Measurements from ENCODE around the gene VPS13D.

Gene VPS13D

DNA sequence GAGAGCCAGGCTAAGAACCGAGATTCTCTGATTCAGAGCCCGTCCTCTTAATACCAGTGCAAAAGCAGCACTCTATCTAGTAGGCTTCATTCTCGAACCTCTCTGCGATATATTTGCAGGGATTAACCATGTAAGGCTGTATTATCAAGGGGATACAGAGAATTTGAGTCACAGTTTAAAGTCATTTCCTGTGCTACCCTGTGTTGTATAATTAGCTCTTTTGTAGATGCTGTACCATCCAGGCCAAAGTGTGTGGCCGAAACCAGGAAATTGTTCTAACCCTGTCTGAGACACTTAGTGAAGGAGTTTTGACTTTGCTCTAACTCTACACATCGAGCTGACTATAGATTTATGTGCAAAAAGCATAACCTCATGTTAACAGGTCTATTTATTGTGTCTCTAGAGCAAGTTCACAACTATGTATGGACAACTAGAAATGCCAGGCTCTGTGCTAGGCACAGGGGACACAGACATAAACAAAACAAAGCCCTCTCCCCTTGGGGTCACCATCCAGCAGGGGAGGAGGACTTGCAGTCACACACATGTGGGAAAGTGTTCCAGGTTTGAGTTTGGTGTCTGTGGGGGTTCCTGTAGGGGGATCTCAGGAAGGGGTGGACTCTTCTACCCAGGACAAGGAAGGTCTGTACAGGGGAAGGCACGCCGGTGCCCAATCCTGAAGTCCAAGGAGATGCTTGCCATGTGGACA, 206.0 kb downstream of the VPS13D start:
- in situ Hi-C loops (cut with MboI; ENCODE audit: low sequenced_read_pairs, unreplicated experiment): no loop called here
- DNase-seq (ENCODE audit: low spot score): peak; percentile 26
- TF ChIP-seq, protein P1, sequence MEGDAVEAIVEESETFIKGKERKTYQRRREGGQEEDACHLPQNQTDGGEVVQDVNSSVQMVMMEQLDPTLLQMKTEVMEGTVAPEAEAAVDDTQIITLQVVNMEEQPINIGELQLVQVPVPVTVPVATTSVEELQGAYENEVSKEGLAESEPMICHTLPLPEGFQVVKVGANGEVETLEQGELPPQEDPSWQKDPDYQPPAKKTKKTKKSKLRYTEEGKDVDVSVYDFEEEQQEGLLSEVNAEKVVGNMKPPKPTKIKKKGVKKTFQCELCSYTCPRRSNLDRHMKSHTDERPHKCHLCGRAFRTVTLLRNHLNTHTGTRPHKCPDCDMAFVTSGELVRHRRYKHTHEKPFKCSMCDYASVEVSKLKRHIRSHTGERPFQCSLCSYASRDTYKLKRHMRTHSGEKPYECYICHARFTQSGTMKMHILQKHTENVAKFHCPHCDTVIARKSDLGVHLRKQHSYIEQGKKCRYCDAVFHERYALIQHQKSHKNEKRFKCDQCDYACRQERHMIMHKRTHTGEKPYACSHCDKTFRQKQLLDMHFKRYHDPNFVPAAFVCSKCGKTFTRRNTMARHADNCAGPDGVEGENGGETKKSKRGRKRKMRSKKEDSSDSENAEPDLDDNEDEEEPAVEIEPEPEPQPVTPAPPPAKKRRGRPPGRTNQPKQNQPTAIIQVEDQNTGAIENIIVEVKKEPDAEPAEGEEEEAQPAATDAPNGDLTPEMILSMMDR (IDR thresholded peaks at IDR 0.05; ENCODE audit: borderline replicate concordance, control extremely low read depth, extremely low read depth, insufficient read depth, missing control alignments): no peak

DNA sequence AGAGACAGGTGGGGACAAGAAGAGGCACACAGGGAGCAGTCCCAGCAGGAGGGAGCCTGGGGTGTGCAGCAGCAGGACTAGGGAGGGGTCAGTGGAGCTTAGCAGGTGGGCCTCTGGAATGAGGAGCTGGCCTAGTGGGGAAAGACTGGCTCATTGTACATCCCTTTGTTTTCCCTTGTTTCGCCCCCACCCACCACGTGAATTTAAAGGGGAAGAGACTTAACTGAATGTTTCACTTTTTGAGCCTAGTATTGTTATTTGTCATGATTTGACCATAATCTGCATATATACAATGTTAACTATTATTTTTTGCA, 206.5 kb downstream of the VPS13D start:
- in situ Hi-C loops (cut with MboI; ENCODE audit: low sequenced_read_pairs, unreplicated experiment): no loop called here
- TF ChIP-seq, protein P1 (IDR thresholded peaks at IDR 0.05; ENCODE audit: borderline replicate concordance, control extremely low read depth, extremely low read depth, insufficient read depth, missing control alignments): no peak
- no peak for DNase-seq (ENCODE audit: low spot score)

DNA sequence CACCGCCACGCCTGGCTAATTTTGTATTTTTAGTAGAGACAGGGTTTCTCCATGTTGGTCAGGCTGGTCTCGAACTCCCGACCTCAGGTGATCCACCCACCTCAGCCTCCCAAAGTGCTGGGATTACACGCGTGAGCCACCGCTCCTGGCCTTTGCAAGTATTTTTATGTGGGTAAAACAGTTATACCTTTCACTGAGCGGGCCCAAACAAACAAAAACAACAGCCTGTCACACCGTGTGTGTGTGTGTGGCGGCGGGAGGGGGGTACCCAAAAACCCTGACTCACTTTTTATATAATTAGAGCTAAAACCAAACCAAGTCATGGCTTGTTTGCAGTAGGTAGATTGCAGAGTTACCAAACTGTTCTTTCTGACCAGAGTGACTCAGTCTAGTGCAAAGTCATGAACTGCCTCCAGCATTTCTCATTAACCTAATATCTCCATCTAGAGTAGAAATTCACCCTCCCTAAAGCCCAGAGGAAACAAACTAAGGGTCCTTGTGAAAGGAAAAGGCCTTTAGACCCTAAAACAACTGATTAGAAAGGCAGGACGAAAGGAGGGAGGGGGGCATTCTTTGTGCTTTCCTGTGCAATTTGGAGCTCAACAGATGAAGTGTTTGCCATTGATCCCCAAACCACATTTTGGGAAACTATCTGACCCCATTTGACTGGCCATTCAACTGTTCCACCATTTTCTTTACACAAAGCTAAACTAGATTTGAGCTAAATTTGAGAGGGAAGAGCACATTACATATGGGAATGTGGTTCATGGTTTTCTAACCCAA, 207.2 kb downstream of the VPS13D start:
- DNase-seq (ENCODE audit: low spot score): no peak
- TF ChIP-seq, protein P1 (IDR thresholded peaks at IDR 0.05; ENCODE audit: borderline replicate concordance, control extremely low read depth, extremely low read depth, insufficient read depth, missing control alignments): no peak
- in situ Hi-C loops (cut with MboI; ENCODE audit: low sequenced_read_pairs, unreplicated experiment): no loop called here

DNA sequence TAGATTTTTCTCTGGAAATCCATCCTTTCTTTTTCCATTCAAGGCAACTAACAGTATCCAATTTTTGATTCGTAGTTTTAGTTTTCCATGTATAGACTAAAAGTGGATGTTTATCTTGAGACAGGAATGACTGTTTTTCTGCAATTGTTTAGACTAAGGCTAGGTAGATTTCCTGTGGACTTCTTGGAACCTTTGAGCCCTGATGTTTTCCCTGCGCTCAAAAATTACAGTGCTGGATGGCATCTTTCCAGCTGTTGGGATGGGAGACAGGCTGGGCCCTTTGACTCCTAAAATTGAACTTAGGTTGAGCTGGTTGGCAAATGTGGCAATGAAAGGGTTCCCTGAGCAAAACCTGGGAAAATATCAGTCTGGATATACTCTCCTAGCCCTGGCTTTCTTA, 207.8 kb downstream of the VPS13D start:
- in situ Hi-C loops (cut with MboI; ENCODE audit: low sequenced_read_pairs, unreplicated experiment): no loop called here
- TF ChIP-seq, protein P1 (IDR thresholded peaks at IDR 0.05; ENCODE audit: borderline replicate concordance, control extremely low read depth, extremely low read depth, insufficient read depth, missing control alignments): no peak
- DNase-seq (ENCODE audit: low spot score): no peak

DNA sequence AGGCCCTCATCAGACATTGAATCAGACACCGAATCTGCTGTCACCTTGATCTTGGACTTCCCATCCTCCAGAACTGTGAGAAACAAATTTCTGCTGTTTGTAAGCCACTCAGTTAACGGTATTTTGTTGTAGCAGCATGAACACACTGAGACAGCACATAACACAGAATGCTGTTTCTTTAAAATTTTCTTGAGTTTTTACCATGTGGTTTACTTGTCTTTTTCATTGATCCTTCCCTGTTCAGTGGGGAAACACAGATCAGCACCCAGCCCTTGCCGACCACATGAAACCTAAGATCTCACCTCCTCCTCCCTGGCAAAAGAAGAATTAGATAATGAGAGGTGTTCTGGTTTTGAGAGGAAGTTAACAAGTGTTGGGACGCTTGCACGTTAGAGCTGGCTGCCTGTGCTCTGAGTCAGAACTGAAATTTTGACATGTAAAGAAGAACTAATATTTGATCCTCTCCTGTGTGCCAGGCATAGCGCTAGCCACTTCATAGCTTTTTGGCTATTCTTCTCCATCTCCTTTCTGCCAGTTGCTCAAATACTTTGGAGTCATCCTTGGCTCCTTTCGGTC, 208.6 kb downstream of the VPS13D start:
- peak; percentile 28 for DNase-seq (ENCODE audit: low spot score)
- TF ChIP-seq, protein P1 (IDR thresholded peaks at IDR 0.05; ENCODE audit: borderline replicate concordance, control extremely low read depth, extremely low read depth, insufficient read depth, missing control alignments): no peak
- in situ Hi-C loops (cut with MboI; ENCODE audit: low sequenced_read_pairs, unreplicated experiment): no loop called here

DNA sequence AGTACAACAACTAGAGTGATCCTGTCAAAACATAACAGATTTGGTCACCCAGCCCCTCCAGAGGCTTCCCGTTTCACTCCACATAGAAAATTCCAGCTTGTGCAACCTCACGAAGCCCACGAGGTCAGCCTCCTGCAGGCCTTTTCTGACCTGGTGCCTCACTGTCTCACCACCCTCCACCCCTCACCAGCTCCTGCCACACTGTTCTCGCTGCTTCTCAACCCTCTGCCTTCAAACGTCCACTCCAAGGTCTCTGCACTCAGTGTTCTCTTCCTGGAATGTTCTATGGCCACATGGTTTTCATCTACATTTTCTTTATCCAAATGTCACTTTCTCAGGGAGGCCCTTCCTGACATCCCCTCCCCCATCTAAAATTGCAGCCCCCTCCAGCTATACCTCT, 209.2 kb downstream of the VPS13D start:
- in situ Hi-C loops (cut with MboI; ENCODE audit: low sequenced_read_pairs, unreplicated experiment): no loop called here
- TF ChIP-seq, protein P1 (IDR thresholded peaks at IDR 0.05; ENCODE audit: borderline replicate concordance, control extremely low read depth, extremely low read depth, insufficient read depth, missing control alignments): no peak
- DNase-seq (ENCODE audit: low spot score): no peak

All from GM13976 (cell line).